Measurements from ENCODE around the gene WDR47. TPM values are rescaled to one million over a fixed set of nuclear protein-coding genes. Genes with fewer than 3 reads are reported as not detected.

WDR47 gene
- total RNA-seq, 4 donors from 2014 or later, result 13.9 to 18.8 (median 17.5) TPM

DNA sequence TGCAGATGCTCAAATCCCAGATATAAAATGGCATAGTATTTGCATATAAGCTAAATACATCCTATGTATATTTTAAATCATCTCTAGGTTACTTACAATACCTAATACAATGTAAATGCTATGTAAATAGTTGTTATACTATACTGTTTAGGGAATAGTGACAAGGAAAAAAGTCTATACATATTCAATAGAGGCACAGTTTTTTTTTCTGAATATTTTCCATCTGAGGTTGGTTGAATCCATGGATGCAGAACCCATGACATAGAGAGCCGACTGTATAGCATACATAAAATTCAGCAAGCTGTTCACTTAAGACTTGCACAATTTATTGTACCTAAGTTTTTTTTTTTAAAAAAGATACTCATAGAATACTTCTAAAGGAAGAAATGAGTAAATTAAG is 27.4 kb upstream of the WDR47 start:
- ATAC-seq, result no peak
- Histone ChIP-seq H3K9me3 (no peaks in the 10 kb centered on the region), H3K4me3 (no peak overlapping the region), H3K36me3 (peaks cover 0 to 21% of the 10 kb centered on the region in 2 donors), H3K27ac (no peak overlapping the region), H3K27me3 (no peaks in the 10 kb centered on the region), H3K4me1 (peaks cover 0 to 8% of the 10 kb centered on the region in 2 donors)
- no peak for TF ChIP-seq POLR2A (IDR thresholded peaks at IDR 0.05)
- TF ChIP-seq, protein P1, sequence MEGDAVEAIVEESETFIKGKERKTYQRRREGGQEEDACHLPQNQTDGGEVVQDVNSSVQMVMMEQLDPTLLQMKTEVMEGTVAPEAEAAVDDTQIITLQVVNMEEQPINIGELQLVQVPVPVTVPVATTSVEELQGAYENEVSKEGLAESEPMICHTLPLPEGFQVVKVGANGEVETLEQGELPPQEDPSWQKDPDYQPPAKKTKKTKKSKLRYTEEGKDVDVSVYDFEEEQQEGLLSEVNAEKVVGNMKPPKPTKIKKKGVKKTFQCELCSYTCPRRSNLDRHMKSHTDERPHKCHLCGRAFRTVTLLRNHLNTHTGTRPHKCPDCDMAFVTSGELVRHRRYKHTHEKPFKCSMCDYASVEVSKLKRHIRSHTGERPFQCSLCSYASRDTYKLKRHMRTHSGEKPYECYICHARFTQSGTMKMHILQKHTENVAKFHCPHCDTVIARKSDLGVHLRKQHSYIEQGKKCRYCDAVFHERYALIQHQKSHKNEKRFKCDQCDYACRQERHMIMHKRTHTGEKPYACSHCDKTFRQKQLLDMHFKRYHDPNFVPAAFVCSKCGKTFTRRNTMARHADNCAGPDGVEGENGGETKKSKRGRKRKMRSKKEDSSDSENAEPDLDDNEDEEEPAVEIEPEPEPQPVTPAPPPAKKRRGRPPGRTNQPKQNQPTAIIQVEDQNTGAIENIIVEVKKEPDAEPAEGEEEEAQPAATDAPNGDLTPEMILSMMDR (IDR thresholded peaks at IDR 0.05 in 4 of 5, conservative IDR thresholded peaks at IDR 0.05 in 1 of 5), result no peak
- intact Hi-C loops (cut with DNase I; ENCODE audit: low total_unique reads) (no loop called here), in situ Hi-C loops (cut with MboI; ENCODE audit: low sequenced_read_pairs in 4 of 4) (no loop called here)
- no peak for DNase-seq

GRCh38 chr1:109067883-109068282 is 26.0 kb upstream of the WDR47 start:
- Histone ChIP-seq H3K27ac (no peak overlapping the region), H3K4me1 (peaks cover 0 to 8% of the 10 kb centered on the region in 2 donors), H3K36me3 (peaks cover 0 to 35% of the 10 kb centered on the region in 2 donors), H3K4me3 (no peak overlapping the region), H3K27me3 (no peaks in the 10 kb centered on the region), H3K9me3 (no peaks in the 10 kb centered on the region)
- in situ Hi-C loops (cut with MboI; ENCODE audit: low sequenced_read_pairs in 4 of 4) (no loop called here), intact Hi-C loops (cut with DNase I; ENCODE audit: low total_unique reads) (no loop called here)
- ATAC-seq, result no peak
- TF ChIP-seq, protein P1 (IDR thresholded peaks at IDR 0.05 in 4 of 5, conservative IDR thresholded peaks at IDR 0.05 in 1 of 5), result no peak
- TF ChIP-seq POLR2A (IDR thresholded peaks at IDR 0.05), result no peak
- DNase-seq, result no peak

DNA sequence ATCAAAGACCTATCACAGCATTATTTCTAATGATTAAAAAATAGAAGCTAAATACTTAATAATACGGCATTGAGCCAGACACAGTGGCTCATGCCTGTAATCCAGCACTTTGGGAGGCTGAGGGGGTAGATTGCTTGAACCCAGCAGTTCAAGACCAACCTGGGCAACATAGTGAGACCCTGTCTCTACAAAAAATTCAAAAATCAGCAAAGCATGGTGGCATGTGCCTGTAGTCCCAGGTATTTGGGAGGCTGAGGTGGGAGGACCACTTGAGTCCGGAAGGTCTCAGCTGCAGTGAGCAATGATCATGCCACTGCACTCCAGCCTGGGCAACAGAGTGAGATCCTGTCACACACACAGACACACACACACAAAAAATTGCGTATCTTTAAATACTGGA is 23.2 kb upstream of the WDR47 start:
- intact Hi-C loops (cut with DNase I; ENCODE audit: low total_unique reads), result no loop called here
- in situ Hi-C loops (cut with MboI; ENCODE audit: low sequenced_read_pairs in 4 of 4), result no loop called here
- ATAC-seq (no peak), DNase-seq (no peak)
- Histone ChIP-seq H3K9me3 (no peaks in the 10 kb centered on the region), H3K27ac (no peak overlapping the region), H3K4me1 (peaks cover 0 to 6% of the 10 kb centered on the region in 2 donors), H3K4me3 (no peak overlapping the region), H3K36me3 (peaks cover 0 to 43% of the 10 kb centered on the region in 2 donors), H3K27me3 (no peaks in the 10 kb centered on the region)
- TF ChIP-seq, protein P1 (IDR thresholded peaks at IDR 0.05 in 4 of 5, conservative IDR thresholded peaks at IDR 0.05 in 1 of 5), result no peak
- no peak for TF ChIP-seq POLR2A (IDR thresholded peaks at IDR 0.05)

GRCh38 chr1:109061183-109061582 is 19.3 kb upstream of the WDR47 start:
- H3K4me1 ChIP-seq, result no peaks in the 10 kb centered on the region
- H3K27ac ChIP-seq, result no peak overlapping the region

More at GRCh38 chr1:109061183-109061582, 19.3 kb upstream of the WDR47 start:
- TF ChIP-seq, protein P1 (IDR thresholded peaks at IDR 0.05 in 4 of 5, conservative IDR thresholded peaks at IDR 0.05 in 1 of 5), result no peak
- TF ChIP-seq POLR2A (IDR thresholded peaks at IDR 0.05), result no peak
- H3K27me3 ChIP-seq, result no peaks in the 10 kb centered on the region
- intact Hi-C loops (cut with DNase I; ENCODE audit: low total_unique reads) (no loop called here), in situ Hi-C loops (cut with MboI; ENCODE audit: low sequenced_read_pairs in 4 of 4) (no loop called here)
- no peaks in the 10 kb centered on the region for H3K9me3 ChIP-seq
- ATAC-seq (no peak), DNase-seq (no peak)
- no peak overlapping the region for H3K4me3 ChIP-seq
- peaks cover 0 to 34% of the 10 kb centered on the region in 2 donors for H3K36me3 ChIP-seq
